ENCODE results near the gene YTHDC1. TPM values are rescaled to one million over a fixed set of nuclear protein-coding genes. Genes with fewer than 3 reads are reported as not detected.
A peak's percentile ranks its signal among the peaks of the same experiment; 100 is the strongest.

YTHDC1 gene
- total and polyA plus RNA-seq, 2 of the 13 experiments (the other 11 are each of a cell fraction or from before 2014, with no cell fraction given) = 37.3 to 56.8 TPM

DNA sequence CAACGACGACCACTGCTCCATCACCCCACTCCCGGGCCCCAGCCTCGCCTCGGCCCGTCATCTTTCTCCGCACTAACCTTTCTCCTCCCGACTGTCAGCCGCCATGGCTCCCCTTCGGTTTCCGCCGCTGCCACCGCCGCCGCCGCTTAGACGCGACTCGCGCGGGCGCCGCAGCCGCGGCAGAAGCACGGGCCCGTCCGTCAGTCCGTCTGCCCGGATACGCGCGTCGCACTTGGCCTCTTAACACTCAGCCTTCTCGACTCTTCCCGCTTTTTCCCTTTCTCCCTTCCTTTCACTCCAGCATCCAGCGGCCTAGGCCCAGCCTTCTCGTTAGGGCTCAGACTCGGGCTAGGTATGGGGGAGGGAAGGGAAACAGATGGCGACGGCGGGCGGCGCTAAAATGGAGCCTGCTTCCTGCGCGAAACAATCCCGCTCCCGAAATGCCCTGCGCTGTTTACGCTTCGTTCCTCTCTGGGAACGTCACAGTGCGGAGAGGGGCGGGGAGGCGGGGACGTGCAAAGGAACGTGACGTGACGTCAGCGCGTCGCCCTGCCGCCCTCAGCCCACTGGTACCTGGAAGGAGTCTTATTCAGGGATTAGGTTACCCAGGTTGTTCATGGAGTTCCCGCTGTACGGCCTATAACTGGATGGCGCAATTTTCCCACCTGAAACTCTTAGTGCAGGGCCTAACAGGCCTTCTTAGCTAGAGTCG, at the start of gene YTHDC1 (continued):
- TF ChIP-seq, protein P1, sequence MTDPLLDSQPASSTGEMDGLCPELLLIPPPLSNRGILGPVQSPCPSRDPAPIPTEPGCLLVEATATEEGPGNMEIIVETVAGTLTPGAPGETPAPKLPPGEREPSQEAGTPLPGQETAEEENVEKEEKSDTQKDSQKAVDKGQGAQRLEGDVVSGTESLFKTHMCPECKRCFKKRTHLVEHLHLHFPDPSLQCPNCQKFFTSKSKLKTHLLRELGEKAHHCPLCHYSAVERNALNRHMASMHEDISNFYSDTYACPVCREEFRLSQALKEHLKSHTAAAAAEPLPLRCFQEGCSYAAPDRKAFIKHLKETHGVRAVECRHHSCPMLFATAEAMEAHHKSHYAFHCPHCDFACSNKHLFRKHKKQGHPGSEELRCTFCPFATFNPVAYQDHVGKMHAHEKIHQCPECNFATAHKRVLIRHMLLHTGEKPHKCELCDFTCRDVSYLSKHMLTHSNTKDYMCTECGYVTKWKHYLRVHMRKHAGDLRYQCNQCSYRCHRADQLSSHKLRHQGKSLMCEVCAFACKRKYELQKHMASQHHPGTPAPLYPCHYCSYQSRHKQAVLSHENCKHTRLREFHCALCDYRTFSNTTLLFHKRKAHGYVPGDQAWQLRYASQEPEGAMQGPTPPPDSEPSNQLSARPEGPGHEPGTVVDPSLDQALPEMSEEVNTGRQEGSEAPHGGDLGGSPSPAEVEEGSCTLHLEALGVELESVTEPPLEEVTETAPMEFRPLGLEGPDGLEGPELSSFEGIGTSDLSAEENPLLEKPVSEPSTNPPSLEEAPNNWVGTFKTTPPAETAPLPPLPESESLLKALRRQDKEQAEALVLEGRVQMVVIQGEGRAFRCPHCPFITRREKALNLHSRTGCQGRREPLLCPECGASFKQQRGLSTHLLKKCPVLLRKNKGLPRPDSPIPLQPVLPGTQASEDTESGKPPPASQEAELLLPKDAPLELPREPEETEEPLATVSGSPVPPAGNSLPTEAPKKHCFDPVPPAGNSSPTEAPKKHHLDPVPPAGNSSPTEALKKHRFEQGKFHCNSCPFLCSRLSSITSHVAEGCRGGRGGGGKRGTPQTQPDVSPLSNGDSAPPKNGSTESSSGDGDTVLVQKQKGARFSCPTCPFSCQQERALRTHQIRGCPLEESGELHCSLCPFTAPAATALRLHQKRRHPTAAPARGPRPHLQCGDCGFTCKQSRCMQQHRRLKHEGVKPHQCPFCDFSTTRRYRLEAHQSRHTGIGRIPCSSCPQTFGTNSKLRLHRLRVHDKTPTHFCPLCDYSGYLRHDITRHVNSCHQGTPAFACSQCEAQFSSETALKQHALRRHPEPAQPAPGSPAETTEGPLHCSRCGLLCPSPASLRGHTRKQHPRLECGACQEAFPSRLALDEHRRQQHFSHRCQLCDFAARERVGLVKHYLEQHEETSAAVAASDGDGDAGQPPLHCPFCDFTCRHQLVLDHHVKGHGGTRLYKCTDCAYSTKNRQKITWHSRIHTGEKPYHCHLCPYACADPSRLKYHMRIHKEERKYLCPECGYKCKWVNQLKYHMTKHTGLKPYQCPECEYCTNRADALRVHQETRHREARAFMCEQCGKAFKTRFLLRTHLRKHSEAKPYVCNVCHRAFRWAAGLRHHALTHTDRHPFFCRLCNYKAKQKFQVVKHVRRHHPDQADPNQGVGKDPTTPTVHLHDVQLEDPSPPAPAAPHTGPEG (CRISPR knock-in tag; IDR thresholded peaks at IDR 0.05) = no peak
- TF ChIP-seq, protein P2, sequence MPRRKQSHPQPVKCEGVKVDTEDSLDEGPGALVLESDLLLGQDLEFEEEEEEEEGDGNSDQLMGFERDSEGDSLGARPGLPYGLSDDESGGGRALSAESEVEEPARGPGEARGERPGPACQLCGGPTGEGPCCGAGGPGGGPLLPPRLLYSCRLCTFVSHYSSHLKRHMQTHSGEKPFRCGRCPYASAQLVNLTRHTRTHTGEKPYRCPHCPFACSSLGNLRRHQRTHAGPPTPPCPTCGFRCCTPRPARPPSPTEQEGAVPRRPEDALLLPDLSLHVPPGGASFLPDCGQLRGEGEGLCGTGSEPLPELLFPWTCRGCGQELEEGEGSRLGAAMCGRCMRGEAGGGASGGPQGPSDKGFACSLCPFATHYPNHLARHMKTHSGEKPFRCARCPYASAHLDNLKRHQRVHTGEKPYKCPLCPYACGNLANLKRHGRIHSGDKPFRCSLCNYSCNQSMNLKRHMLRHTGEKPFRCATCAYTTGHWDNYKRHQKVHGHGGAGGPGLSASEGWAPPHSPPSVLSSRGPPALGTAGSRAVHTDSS (CRISPR knock-in tag; conservative IDR thresholded peaks at IDR 0.05) = no peak
- TF ChIP-seq, protein P3, sequence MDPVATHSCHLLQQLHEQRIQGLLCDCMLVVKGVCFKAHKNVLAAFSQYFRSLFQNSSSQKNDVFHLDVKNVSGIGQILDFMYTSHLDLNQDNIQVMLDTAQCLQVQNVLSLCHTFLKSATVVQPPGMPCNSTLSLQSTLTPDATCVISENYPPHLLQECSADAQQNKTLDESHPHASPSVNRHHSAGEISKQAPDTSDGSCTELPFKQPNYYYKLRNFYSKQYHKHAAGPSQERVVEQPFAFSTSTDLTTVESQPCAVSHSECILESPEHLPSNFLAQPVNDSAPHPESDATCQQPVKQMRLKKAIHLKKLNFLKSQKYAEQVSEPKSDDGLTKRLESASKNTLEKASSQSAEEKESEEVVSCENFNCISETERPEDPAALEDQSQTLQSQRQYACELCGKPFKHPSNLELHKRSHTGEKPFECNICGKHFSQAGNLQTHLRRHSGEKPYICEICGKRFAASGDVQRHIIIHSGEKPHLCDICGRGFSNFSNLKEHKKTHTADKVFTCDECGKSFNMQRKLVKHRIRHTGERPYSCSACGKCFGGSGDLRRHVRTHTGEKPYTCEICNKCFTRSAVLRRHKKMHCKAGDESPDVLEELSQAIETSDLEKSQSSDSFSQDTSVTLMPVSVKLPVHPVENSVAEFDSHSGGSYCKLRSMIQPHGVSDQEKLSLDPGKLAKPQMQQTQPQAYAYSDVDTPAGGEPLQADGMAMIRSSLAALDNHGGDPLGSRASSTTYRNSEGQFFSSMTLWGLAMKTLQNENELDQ (CRISPR knock-in tag; IDR thresholded peaks at IDR 0.05; ENCODE audit: borderline replicate concordance) = no peak
- TF ChIP-seq MAZ (IDR thresholded peaks at IDR 0.05; ENCODE audit: borderline replicate concordance, low read depth, low read length) (peak; percentile 70; the same call in 1 of the 2 replicates), MAZ (CRISPR knock-in tag; IDR thresholded peaks at IDR 0.05; ENCODE audit: low read depth) (peak; percentile 67; the same call in 1 of the 2 replicates), ZNF10 (CRISPR knock-in tag; IDR thresholded peaks at IDR 0.05; ENCODE audit: borderline replicate concordance, low read depth) (no peak), HMG20A (CRISPR knock-in tag; IDR thresholded peaks at IDR 0.05; ENCODE audit: borderline replicate concordance) (no peak; the same call in 1 of the 2 replicates), HNF4A (CRISPR knock-in tag; IDR thresholded peaks at IDR 0.05) (no peak), ZNF644 (CRISPR knock-in tag; IDR thresholded peaks at IDR 0.05; ENCODE audit: low read depth) (peak; percentile 51; the same call in 1 of the 2 replicates), CEBPB (IDR thresholded peaks at IDR 0.05; ENCODE audit: borderline replicate concordance, low read depth, low read length) (no peak), RAD21 (CRISPR knock-in tag; IDR thresholded peaks at IDR 0.05) (0 out of 2 replicates have a peak, but pooled peaks have one; percentile 29), ZNF788 (CRISPR knock-in tag; IDR thresholded peaks at IDR 0.05; ENCODE audit: borderline replicate concordance) (peak; percentile 94; the same call in 1 of the 2 replicates), HNRNPUL1 (IDR thresholded peaks at IDR 0.05; ENCODE audit: low read depth, low read length) (no peak), ZBTB20 (CRISPR knock-in tag; IDR thresholded peaks at IDR 0.05; ENCODE audit: borderline replicate concordance, low read depth) (peak; percentile 52), PRPF4 (IDR thresholded peaks at IDR 0.05; ENCODE audit: low read depth, low read length, poor library complexity, severe bottlenecking) (peak; percentile 45), ZNF558 (CRISPR knock-in tag; IDR thresholded peaks at IDR 0.05; ENCODE audit: borderline replicate concordance) (peak; percentile 64; the same call in 1 of the 2 replicates), ZKSCAN8 (CRISPR knock-in tag; IDR thresholded peaks at IDR 0.05; ENCODE audit: borderline replicate concordance) (0 out of 2 replicates have a peak, but pooled peaks have one; percentile 12), ZNF230 (CRISPR knock-in tag; IDR thresholded peaks at IDR 0.05) (peak; percentile 70; the same call in 1 of the 2 replicates)
